Ishikawa (cell line): Measurements from ENCODE around the gene MICAL3.

ENCODE experiments used
- CEBPB ChIP-seq: IDR thresholded peaks from 2 replicates; pipeline ENCODE4 v1.6.1; 2012
- CREB1 ChIP-seq: IDR thresholded peaks from 2 replicates; pipeline ENCODE4 v1.6.1; 2012; ENCODE audit warnings: low read depth
- EGR1 ChIP-seq: IDR thresholded peaks from 2 replicates; pipeline ENCODE4 v1.6.1; 2012
- EP300 ChIP-seq: IDR thresholded peaks from 2 replicates; pipeline ENCODE4 v1.6.1; 2012; ENCODE audit warnings: borderline replicate concordance
- FOXM1 ChIP-seq: IDR thresholded peaks from 2 replicates; pipeline ENCODE4 v1.6.1; 2012; ENCODE audit warnings: low read depth, borderline replicate concordance
- MAX ChIP-seq: IDR thresholded peaks from 2 replicates; pipeline ENCODE4 v1.6.1; 2012
- NFIC ChIP-seq: IDR thresholded peaks from 2 replicates; pipeline ENCODE4 v1.6.1; 2012
- RAD21 ChIP-seq: IDR thresholded peaks from 2 replicates; pipeline ENCODE4 v1.6.1; 2012; ENCODE audit warnings: low read depth
- REST ChIP-seq: IDR thresholded peaks from 2 replicates; pipeline ENCODE4 v1.6.1; 2012; ENCODE audit warnings: low read depth, mild to moderate bottlenecking
- TAF1 ChIP-seq: IDR thresholded peaks from 2 replicates; pipeline ENCODE4 v1.6.1; 2012; ENCODE audit warnings: low read depth, mild to moderate bottlenecking
- TCF12 ChIP-seq: IDR thresholded peaks from 2 replicates; pipeline ENCODE4 v1.6.1; 2012; ENCODE audit warnings: low read depth
- TEAD4 ChIP-seq: IDR thresholded peaks from 2 replicates; pipeline ENCODE4 v1.6.1; 2012
- USF1 ChIP-seq: IDR thresholded peaks from 2 replicates; pipeline ENCODE4 v1.6.1; 2012
- YY1 ChIP-seq: IDR thresholded peaks from 2 replicates; pipeline ENCODE4 v1.6.1; 2012; ENCODE audit warnings: low read depth
- ZBTB7A ChIP-seq: IDR thresholded peaks from 2 replicates; pipeline ENCODE4 v1.6.1; 2012; ENCODE audit warnings: low read depth

Gene MICAL3

GRCh38 chr22:18063306-18063705 lies 38.9 kb upstream of the MICAL3 start:
- TF ChIP-seq USF1, result no peak
- TF ChIP-seq MAX, result no peak
- no peak for TF ChIP-seq EP300
- no peak for TF ChIP-seq CREB1
- TF ChIP-seq TEAD4, result no peak
- TF ChIP-seq REST, result no peak
- no peak for TF ChIP-seq ZBTB7A
- TF ChIP-seq EGR1, result no peak
- no peak for TF ChIP-seq CEBPB
- TF ChIP-seq RAD21, result no peak

GRCh38 chr22:18062421-18062820 lies 38.1 kb upstream of the MICAL3 start:
- TF ChIP-seq CEBPB (no peak), RAD21 (no peak), YY1 (no peak), EGR1 (no peak), EP300 (no peak), TAF1 (no peak), CREB1 (no peak), MAX (no peak), USF1 (no peak), NFIC (no peak), FOXM1 (no peak), TCF12 (no peak), TEAD4 (no peak), REST (no peak), ZBTB7A (no peak)

GRCh38 chr22:18060646-18061620 lies 36.6 kb upstream of the MICAL3 start:
- TF ChIP-seq TAF1, result no peak
- no peak for TF ChIP-seq NFIC
- no peak for TF ChIP-seq EGR1
- no peak for TF ChIP-seq FOXM1
- no peak for TF ChIP-seq REST
- TF ChIP-seq EP300, result no peak
- TF ChIP-seq TEAD4, result no peak
- TF ChIP-seq MAX, result no peak
- TF ChIP-seq ZBTB7A, result no peak

- TF ChIP-seq CEBPB (no peak), EGR1 (no peak), EP300 (no peak), FOXM1 (no peak), MAX (no peak), ZBTB7A (no peak), CREB1 (no peak), TEAD4 (no peak), REST (no peak), YY1 (no peak), TAF1 (no peak), RAD21 (no peak), NFIC (no peak), USF1 (no peak)
Measured at GRCh38 chr22:18059991-18060390, 35.6 kb upstream of the MICAL3 start.
